HCEC 1CT (cell line): ENCODE measurements around the gene CAP1.

Experiments used
- DNase-seq: peaks from one replicate; pipeline ENCODE4 v3.0.0-alpha.2; 2017

The CAP1 gene

DNA sequence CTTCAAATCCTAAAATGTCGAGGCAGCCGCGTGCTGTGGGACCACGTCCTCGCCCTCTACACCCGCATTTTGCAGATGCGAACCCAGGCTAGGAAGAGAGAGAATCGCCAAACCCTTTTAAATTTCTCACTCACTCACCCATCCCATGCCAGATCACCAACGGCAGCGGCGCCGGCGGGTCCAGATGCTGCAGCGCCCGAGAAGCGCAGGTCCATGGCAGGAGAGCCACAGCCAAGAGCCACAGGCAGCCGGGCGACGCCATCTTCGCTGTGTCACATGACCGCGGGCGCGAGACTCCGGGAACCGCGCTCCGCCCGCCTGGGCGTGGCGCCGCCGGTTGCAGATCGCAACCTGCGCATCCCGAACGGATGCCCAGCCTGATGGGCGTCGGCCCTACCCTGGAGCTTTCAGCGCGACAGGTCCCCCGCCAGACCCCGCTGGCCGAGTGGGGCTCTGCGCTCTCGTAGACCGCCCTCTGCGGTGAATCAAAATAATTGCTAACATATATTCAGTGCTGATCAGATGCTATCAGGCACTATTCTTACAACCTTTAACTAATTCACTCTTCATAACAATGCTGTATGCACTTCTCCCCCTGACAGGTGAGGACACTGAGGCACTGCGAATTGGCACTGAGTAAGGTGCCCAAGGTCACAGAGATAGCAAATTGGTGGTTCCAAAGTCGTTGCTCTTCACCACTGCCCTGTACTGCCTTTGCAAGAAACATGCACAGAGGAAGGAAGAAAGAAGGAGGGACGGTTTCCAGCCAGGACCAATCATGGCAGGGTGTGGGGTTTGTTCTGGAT, 56.7 kb downstream of the CAP1 start, which contains the start of gene PPT1:
Gene PPT1, minus strand, starts transcription at position 276 of the 806 bp plus-strand sequence. Its CDS starts 14 bp downstream, at position 262.
- peak; percentile 64 for DNase-seq

- no peak for DNase-seq
Observed at GRCh38 chr1:40102038-40102437, 61.5 kb downstream of the CAP1 start.

DNA sequence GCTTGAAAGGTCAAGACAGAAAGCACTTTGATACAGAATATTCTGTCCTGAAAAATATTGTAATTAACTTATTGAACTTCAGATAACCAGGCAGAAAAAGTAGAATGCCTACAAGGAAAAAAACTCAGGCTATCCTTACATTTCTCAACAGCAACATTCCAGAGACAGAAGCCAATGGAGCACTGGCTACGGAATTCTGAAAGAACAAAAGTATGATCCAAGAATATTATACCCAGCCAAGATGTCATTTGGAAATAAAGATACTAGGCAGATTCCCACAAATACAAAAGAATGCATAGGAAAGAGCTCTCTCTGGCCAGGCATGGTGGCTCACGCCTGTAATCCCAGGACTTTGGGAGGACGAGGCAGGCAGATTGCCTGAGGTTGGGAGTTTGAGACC, 62.4 kb downstream of the CAP1 start:
- no peak for DNase-seq

DNA sequence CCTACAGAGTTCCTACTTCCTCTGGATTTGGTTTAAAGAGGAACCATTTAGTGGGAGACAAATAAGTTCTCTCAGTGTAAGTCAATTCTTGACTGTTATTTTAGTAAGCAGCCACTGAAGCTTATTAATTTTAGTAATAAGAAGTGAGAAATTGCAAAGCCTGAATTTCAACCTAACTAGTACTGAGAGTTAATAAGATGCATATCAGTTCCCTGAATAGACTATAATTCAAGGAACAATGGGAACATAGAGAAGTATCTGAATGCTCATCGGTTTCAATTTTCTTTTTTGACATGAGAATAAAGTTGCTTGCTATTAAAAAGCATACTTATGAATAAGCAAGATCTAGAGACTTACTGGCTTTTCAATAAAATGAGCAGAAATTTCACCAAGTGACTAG, 64.5 kb downstream of the CAP1 start:
- DNase-seq: no peak

DNA sequence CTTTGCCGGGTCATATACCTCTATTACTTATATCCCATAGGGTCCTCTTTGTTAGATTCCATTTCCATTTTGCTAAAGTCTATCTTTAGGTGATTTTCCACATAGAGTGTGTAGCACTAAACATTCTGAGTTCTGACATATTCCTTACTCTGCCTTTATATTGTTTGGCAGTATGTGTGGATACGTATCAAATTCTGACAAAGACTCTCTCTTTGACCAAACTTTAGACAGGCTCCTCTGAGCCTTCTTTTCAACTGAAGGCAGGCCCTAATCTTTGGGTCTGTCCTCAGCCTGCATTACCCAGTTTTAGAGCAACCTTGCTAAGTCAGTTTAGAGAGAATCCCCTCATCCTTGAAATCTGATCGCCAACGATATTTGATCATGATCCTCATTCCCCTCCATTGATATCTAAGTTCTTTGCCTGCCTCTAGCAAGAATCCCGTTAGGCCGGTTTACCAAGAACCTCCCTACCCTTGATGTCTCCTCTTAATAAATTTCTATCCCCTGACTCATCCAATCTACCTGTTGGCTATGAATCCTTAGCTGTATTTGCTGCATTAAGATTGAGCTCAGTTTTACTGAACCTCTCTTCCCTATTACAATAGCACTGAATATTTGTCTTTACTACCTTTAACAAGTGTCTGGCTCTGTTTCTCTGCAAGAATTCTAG, 66.9 kb downstream of the CAP1 start:
- DNase-seq: no peak

DNA sequence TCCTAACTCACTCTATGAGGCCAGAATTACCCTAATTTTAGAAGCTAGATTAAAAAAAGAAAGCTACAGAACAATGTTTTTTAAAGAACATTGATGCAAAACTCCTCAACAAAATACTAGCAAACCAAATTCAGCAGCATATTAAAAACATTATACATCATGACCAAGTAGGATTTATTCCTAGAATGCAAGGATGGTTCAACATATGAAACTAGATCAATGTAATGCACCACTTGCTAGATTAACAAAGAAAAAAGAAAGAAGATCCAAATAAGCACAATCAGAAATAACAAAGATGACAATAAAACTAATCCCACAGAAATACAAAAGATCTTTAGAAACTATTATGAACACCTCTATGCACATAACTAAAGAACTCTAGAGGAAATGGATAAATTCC, 69.9 kb downstream of the CAP1 start:
- DNase-seq: no peak

GRCh38 chr1:40114400-40114799, 73.9 kb downstream of the CAP1 start:
- no peak for DNase-seq

DNA sequence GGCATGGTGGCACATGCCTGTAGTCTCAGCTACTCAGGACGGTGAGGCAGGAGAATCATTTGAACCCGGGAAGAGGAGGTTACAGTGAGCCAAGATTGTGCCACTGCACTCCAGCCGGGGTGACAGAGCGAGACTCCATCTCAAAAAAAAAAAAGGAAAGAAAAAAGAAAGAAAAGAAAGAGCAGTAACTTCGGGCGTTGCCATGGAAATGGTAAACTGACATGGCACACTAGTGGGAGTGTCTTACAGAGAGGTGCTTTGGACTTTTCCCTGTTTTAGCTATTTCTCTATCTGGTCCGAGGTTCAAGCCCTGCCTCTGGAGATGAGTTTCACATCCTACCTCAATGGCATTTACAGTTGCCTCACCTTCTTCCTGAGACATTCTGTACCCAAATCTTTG, 79.6 kb downstream of the CAP1 start:
- no peak for DNase-seq
